ENCODE data around the gene ST6GALNAC5.

The ST6GALNAC5 gene

GRCh38 chr1:77014073-77014788 lies 147.0 kb downstream of the ST6GALNAC5 start:
- DNase-seq, result peak; percentile 28

- no peak for DNase-seq
These were observed 148.6 kb downstream of the ST6GALNAC5 start for GRCh38 chr1:77015748-77016341.

DNA sequence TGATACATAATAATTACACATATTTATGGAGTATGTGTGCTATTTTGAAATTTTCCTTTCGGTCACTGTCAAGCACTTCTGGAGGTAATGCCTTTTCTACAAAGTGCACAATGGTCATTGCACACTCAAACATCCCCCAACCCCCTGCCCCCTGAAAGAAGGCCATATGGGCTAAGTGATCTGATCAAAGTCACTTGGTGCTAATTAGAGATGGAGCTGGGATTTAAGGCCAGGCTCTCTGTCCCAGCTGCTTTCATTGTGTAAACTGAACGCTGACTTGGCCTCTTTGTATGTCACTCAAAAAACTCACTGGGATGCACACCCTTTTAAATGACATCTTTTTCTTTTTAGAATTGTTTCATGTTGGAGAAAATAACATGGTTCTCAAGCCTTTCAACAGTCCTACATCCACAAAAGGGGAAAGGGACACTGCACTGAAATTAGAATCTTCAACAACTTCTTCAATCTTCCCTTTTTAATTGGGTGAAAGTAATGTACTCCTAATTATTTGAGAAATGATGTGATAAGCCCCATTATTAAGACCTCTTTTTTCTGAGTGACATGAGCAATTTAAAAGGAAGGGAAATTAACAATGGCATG lies 149.2 kb downstream of the ST6GALNAC5 start:
- DNase-seq, result no peak

DNA sequence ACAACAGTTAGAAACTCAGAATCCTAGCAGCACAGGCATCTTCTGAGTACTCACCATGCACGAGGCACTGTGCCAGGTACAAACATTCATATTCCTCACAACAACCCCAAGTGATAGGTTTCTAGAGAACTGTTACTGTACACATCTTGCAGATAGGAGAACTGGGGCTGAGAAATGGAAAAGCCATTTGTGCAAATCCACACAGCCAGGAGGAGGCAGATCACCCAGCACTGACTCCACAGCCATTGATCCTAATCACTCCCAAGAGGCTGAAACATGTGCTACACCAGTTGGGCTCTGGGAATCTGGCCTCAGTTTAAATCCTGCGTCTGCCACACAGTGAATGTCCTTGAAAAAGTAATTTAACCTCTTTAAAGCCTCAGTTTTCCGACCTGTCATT lies 151.0 kb downstream of the ST6GALNAC5 start:
- DNase-seq, result no peak

DNA sequence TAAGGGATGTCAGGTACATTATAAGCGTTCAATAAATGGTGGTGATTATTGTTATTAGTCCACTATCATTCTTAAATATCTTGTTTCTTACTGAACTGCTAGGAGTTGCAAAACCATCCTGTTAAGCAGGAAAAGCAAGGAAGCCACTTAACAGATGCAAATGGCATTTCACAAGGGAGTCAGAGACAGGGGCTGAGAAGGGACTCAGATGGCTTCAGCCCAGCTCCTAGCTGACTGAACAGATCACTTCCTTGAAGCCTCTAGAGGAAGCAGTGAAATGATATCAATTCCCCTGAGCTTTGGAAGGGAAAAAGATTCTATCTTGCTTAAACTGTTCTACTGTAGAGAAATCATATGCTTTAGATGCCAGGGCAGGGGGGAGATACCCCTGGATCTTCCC lies 151.5 kb downstream of the ST6GALNAC5 start:
- no peak for DNase-seq

GRCh38 chr1:77021732-77022131 lies 154.5 kb downstream of the ST6GALNAC5 start:
- DNase-seq, result no peak

GRCh38 chr1:77024500-77024899 lies 157.2 kb downstream of the ST6GALNAC5 start:
- DNase-seq, result no peak

- no peak for DNase-seq
These were observed 158.3 kb downstream of the ST6GALNAC5 start for GRCh38 chr1:77025599-77025998.

GRCh38 chr1:77026135-77026534 lies 158.9 kb downstream of the ST6GALNAC5 start:
- no peak for DNase-seq

DNA sequence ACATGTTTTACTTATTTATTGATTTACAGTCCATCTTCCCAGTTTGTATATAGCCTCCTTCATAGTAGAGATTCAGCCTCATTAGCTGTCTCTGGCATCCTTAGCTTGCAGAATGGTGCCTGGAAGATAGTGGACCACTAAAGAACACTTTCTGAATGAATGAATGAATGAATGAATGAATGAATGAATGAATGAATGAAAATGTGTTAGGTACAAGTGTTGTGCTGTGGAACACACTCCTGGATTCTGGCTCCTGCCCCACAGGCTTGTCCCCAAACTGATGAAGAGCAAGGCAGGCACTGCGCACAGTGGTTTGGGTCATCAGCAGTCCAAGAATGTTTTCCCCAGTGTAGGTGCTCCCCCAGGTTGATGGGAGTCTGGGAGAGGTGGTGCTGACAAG lies 159.4 kb downstream of the ST6GALNAC5 start:
- no peak for DNase-seq

DNA sequence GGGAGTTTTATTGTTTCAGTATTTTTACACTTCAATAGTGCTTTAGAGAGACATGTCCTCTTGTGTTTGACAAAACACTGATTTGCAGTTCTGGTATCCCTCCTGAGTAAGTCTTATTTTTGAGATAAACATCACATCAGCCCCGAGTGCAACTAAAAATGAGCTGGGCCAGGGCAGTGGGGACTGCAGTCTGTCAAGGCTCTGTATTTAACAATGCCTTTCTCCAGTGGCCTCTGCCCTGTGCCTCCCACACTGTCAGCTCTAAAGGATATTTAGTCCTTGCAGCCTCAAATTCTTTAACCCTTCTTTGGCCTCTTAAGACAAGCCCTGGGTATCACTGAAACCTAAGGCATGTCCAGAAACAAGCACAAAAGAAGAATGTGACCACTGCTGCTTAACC lies 160.6 kb downstream of the ST6GALNAC5 start:
- DNase-seq, result no peak

GRCh38 chr1:77030401-77031105 lies 163.3 kb downstream of the ST6GALNAC5 start:
- no peak for DNase-seq

DNA sequence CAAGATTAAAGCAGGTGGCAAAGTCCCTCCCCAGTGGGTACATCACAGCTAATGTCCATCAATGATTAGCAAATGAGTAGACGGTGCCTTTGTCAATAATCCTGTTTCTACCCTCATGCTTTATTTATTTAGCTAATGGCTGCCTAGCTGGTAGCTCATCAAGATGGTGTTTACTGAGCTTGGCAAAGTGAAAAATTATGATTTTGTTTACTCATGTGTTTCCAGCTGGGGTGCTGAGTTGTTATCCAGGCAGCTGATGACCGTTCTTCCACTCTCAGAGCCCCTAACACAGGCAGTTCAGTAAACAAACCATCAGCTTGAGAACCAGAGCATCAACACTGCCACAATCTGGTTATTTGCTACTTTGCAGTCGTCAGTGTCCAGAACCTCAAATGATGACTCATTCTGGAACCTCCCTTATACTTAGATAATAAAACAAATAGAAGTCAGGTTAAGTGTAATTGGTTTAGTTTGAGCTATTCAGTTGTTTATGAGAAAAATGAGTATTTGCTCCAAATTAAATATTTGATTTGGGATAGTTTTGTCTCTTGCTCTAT lies 163.9 kb downstream of the ST6GALNAC5 start:
- peak; percentile 31 for DNase-seq

GRCh38 chr1:77036560-77036959 lies 169.3 kb downstream of the ST6GALNAC5 start:
- peak; percentile 59 for DNase-seq

- DNase-seq, result no peak
These were observed 169.8 kb downstream of the ST6GALNAC5 start for GRCh38 chr1:77037038-77037437.

GRCh38 chr1:77038000-77038399 lies 170.7 kb downstream of the ST6GALNAC5 start:
- DNase-seq, result no peak

- DNase-seq, result no peak
These were observed 171.8 kb downstream of the ST6GALNAC5 start for GRCh38 chr1:77039111-77039510.

GRCh38 chr1:77039739-77040138 lies 172.5 kb downstream of the ST6GALNAC5 start:
- peak; percentile 99 for DNase-seq

DNA sequence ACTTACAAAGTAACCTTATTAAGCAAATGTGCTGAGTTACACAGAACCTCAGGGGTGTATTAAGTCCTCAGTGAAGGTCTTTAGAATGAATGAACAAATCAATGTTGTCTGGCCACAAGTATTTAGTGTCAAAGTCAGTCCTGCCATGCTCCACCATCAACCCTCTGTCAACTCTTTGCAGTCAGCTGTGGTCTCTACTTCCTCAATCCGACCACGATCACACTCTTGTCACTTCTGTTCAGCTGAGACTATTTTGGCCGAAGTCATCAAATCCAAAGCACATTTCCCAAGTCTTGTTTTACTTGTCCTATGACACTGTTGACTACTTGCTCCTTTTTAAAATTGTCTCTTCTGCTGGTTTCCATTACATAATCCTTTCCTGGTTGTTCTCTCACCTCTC lies 173.5 kb downstream of the ST6GALNAC5 start:
- DNase-seq, result no peak

GRCh38 chr1:77044133-77044849 lies 177.0 kb downstream of the ST6GALNAC5 start:
- DNase-seq, result no peak

DNA sequence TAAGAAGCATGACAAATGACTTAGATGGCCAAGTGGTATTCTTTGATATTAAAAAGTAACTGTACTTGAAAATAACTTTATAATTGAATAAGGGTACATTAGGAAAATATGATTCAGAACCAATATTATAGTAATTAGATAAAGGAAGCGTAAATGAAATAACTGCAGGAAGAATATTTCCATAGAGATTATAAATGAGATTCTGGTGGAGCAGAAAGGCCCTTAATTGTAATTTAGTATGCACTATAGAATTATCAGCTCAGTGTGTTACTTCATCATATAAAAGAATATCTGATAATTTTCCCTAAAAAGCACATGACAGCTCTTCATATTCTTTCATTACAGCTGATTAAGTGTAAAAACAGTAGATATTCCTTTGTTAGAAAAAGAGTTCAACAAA lies 180.3 kb downstream of the ST6GALNAC5 start:
- no peak for DNase-seq

GRCh38 chr1:77047978-77048614 lies 180.8 kb downstream of the ST6GALNAC5 start:
- DNase-seq, result no peak
